Mesendoderm (in vitro differentiated cells): ENCODE results near the gene BIN2. TPM values are rescaled to one million over a fixed set of nuclear protein-coding genes. Genes with fewer than 3 reads are reported as not detected.

Experiments used
- DNase-seq: peaks from one replicate; pipeline ENCODE4 v3.0.0; 2013
- H2AK5ac ChIP-seq: 2 replicates; pipeline ENCODE4 v1.6.1; 2013; ENCODE audit warnings: low read length, inconsistent platforms
- H2BK120ac ChIP-seq: 2 replicates; pipeline ENCODE4 v1.6.1; 2013; ENCODE audit warnings: low read depth, mild to moderate bottlenecking, low read length, moderate library complexity, mixed read lengths
- H2BK15ac ChIP-seq: replicated peaks from 2 replicates; pipeline ENCODE4 v1.6.1; 2013; ENCODE audit warnings: low read depth, mild to moderate bottlenecking, moderate library complexity
- H2BK5ac ChIP-seq: 2 replicates; pipeline ENCODE4 v1.6.1; 2013; ENCODE audit warnings: low read length, inconsistent platforms
- H3K18ac ChIP-seq: 2 replicates; pipeline ENCODE4 v1.6.1; 2013; ENCODE audit warnings: mild to moderate bottlenecking, low read length, mixed read lengths
- H3K23ac ChIP-seq: one replicate; pipeline ENCODE4 v1.6.1; 2013; ENCODE audit warnings: low read length
- H3K27ac ChIP-seq: 2 replicates; pipeline ENCODE4 v1.5.1; 2013; ENCODE audit warnings: low read depth, mild to moderate bottlenecking, inconsistent platforms, low read length, moderate library complexity
- H3K27me3 ChIP-seq: 2 replicates; pipeline ENCODE4 v1.6.1; 2013; ENCODE audit warnings: low read length, control low read depth, mild to moderate bottlenecking, inconsistent platforms; ENCODE audit not compliant: insufficient read depth, poor library complexity
- H3K36me3 ChIP-seq: 2 replicates; pipeline ENCODE4 v1.6.1; 2013; ENCODE audit warnings: low read length, inconsistent platforms; ENCODE audit not compliant: control insufficient read depth, insufficient read depth
- H3K4ac ChIP-seq: one replicate; pipeline ENCODE4 v1.6.1; 2013; ENCODE audit warnings: low read depth, mild to moderate bottlenecking, low read length, moderate library complexity
- H3K4me1 ChIP-seq: 2 replicates; pipeline ENCODE4 v1.6.1; 2013; ENCODE audit warnings: low read depth, low read length, inconsistent platforms; ENCODE audit not compliant: control insufficient read depth
- H3K4me2 ChIP-seq: 2 replicates; pipeline ENCODE4 v1.6.1; 2013; ENCODE audit warnings: low read length
- H3K4me3 ChIP-seq: 2 replicates; pipeline ENCODE4 v1.5.1; 2013; ENCODE audit warnings: mild to moderate bottlenecking, low read length
- H3K56ac ChIP-seq: one replicate; pipeline ENCODE4 v1.6.1; 2013; ENCODE audit warnings: low read length
- H3K79me1 ChIP-seq: 2 replicates; pipeline ENCODE4 v1.6.1; 2013; ENCODE audit warnings: low read length, inconsistent platforms
- H3K79me2 ChIP-seq: 2 replicates; pipeline ENCODE4 v1.6.1; 2013; ENCODE audit warnings: mild to moderate bottlenecking, low read length; ENCODE audit not compliant: control insufficient read depth, insufficient read depth
- H3K9ac ChIP-seq: 2 replicates; pipeline ENCODE4 v1.6.1; 2013; ENCODE audit warnings: low read length, inconsistent platforms
- H4K5ac ChIP-seq: one replicate; pipeline ENCODE4 v1.6.1; 2013; ENCODE audit warnings: low read length
- H4K8ac ChIP-seq: one replicate; pipeline ENCODE4 v1.6.1; 2013; ENCODE audit warnings: low read depth, mild to moderate bottlenecking, control low read depth, low read length, moderate library complexity
- WGBS: extraction: QIAGEN DNeasy Blood & Tissue Kit; methylation state at CpG from one replicate; pipeline ENCODE4 v1.1.7; 2013; ENCODE audit warnings: low lambda C conversion rate, missing lambda C conversion rate; ENCODE audit not compliant: insufficient coverage; ENCODE audit errors: extremely low coverage; 5-methylcytosine and 5-hydroxymethylcytosine counted together
- polyA plus RNA-seq, 2 experiments: library from polyadenylated mRNA; stranded (reverse); fragments of 200-250 nt; gene quantifications; one replicate each; pipeline ENCODE4 v1.2.3, GENCODE V29; 2013

Gene BIN2
- 0.11 TPM for polyA plus RNA-seq (2013, experiment 1 of 2)
- 0.07 TPM for polyA plus RNA-seq (2013, experiment 2 of 2)

GRCh38 chr12:51323966-51324895 lies at the start of gene BIN2:
TSS of gene BIN2 (minus strand) at chr12:51324174. CDS start at chr12:51324102, 72 bp downstream.
- Histone ChIP-seq H2BK5ac (no peak within 1 kb of the TSS), H3K79me1 (no peaks in the 10 kb centered on the region), H3K36me3 (no peaks in the 10 kb centered on the region), H4K8ac (no peak within 1 kb of the TSS), H3K4me3 (no peak within 1 kb of the TSS), H2BK15ac (no peak within 1 kb of the TSS), H3K4me2 (no peak within 1 kb of the TSS), H3K23ac (no peak within 1 kb of the TSS), H3K79me2 (no peaks in the 10 kb centered on the region), H3K9ac (no peak within 1 kb of the TSS), H2BK120ac (no peak within 1 kb of the TSS), H3K4me1 (peaks cover 4% of the 10 kb centered on the region), H3K56ac (no peak within 1 kb of the TSS), H2AK5ac (no peak within 1 kb of the TSS), H3K27ac (no peak within 1 kb of the TSS), H3K27me3 (no peaks in the 10 kb centered on the region), H3K4ac (no peak within 1 kb of the TSS), H4K5ac (no peak within 1 kb of the TSS), H3K18ac (no peak within 1 kb of the TSS)
- DNase-seq, result no peak
- WGBS, result no CpG with 5 or more reads among the region's 60 CpGs

- Histone ChIP-seq H3K4me3 (no peak overlapping the region), H2BK5ac (no peak overlapping the region), H3K18ac (no peak overlapping the region), H3K4me2 (no peak overlapping the region), H2BK15ac (no peak overlapping the region), H3K27me3 (no peaks in the 10 kb centered on the region), H3K36me3 (no peaks in the 10 kb centered on the region), H3K4ac (no peak overlapping the region), H3K79me2 (no peaks in the 10 kb centered on the region), H4K8ac (no peak overlapping the region), H4K5ac (no peak overlapping the region), H2AK5ac (no peak overlapping the region), H3K79me1 (no peaks in the 10 kb centered on the region), H3K4me1 (peaks cover 3% of the 10 kb centered on the region), H2BK120ac (no peak overlapping the region), H3K9ac (no peak overlapping the region), H3K23ac (no peak overlapping the region), H3K56ac (no peak overlapping the region), H3K27ac (no peak overlapping the region)
- DNase-seq, result no peak
- WGBS, result no CpG with 5 or more reads among the region's 3 CpGs
Observed at GRCh38 chr12:51373187-51373586, 49.2 kb upstream of the BIN2 start.

- DNase-seq, result peak; percentile 36
- Histone ChIP-seq H3K23ac (no peak overlapping the region), H3K18ac (peak overlapping the region; percentile 9), H2BK120ac (no peak overlapping the region), H3K4ac (no peak overlapping the region), H3K4me3 (no peak overlapping the region), H3K79me2 (no peaks in the 10 kb centered on the region), H3K4me2 (no peak overlapping the region), H3K27me3 (no peaks in the 10 kb centered on the region), H2BK5ac (no peak overlapping the region), H4K5ac (no peak overlapping the region), H3K79me1 (no peaks in the 10 kb centered on the region), H3K36me3 (no peaks in the 10 kb centered on the region), H3K9ac (no peak overlapping the region), H3K27ac (peak overlapping the region; percentile 50), H2BK15ac (no peak overlapping the region), H2AK5ac (no peak overlapping the region), H3K4me1 (peaks cover 3% of the 10 kb centered on the region), H3K56ac (peak overlapping the region; percentile 49), H4K8ac (no peak overlapping the region)
- no CpG with 5 or more reads among the region's 2 CpGs for WGBS
Observed at GRCh38 chr12:51372021-51372420, 48.0 kb upstream of the BIN2 start.

DNA sequence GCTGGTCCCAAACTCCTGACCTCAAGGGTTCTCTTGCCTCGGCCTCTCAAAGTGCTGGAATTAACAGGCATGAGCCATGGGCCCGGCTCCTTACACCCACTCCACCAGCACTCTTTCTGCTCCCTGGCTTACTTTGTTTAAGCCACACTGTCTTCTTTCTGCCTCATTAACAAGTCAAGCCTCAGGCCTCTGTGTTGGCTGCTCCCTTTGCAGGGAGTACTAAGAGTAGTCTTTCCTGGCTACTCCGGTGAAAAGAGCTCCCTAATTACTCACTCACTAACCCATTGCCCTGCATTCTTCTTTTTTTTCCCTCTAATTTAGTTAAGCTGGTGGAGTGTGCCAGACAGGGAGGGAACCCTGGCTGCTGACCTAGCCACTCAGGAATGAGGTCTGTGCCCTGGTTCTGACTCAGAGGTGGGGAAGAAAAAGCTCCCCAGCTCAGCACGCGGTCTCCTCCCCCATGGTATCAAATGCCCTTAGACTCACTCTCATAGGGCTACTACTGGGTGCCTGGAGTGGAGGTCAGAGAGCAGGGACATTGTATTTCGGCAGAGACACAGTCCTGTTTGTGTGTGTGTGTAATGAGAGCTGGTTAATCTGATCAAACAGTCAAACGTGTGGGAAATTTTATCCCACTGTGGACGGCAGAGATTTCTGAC lies 47.5 kb upstream of the BIN2 start:
- peak overlapping the region; percentile 49 for H3K56ac ChIP-seq
- DNase-seq, result peak; percentile 99
- no peak overlapping the region for H4K5ac ChIP-seq
- no peak overlapping the region for H3K23ac ChIP-seq
- H3K79me1 ChIP-seq, result no peaks in the 10 kb centered on the region
- peak overlapping the region; percentile 62 for H3K27ac ChIP-seq
- no peak overlapping the region for H2BK120ac ChIP-seq
- H2BK5ac ChIP-seq, result peak overlapping the region; percentile 5
- H3K4me1 ChIP-seq, result peaks cover 3% of the 10 kb centered on the region
- no peaks in the 10 kb centered on the region for H3K36me3 ChIP-seq
- H3K4me3 ChIP-seq, result no peak overlapping the region
- H3K79me2 ChIP-seq, result no peaks in the 10 kb centered on the region
- H3K4ac ChIP-seq, result no peak overlapping the region
- no CpG with 5 or more reads among the region's 8 CpGs for WGBS
- H3K27me3 ChIP-seq, result no peaks in the 10 kb centered on the region
- H3K4me2 ChIP-seq, result no peak overlapping the region
- no peak overlapping the region for H2BK15ac ChIP-seq
- no peak overlapping the region for H2AK5ac ChIP-seq
- H3K9ac ChIP-seq, result peak overlapping the region; percentile 2
- H3K18ac ChIP-seq, result peak overlapping the region; percentile 9
- no peak overlapping the region for H4K8ac ChIP-seq

DNA sequence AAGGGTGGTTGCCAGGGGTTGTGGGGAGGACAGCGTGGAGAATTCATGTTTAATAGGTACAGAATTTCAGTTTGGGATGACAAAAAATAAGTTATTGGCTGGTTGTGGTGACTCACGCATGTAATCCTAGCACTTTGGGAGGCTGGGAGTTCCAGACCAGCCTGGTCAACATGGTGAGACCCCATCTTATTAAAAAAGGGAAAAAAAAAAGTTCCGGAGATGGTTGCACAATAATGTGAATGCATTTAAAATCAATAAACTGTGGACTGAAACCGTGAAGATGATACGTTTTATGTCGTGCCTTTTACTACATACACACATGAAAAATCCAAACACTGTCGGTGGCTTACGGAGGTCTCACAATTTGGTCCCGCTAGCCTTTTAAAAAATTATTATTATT lies 46.7 kb upstream of the BIN2 start:
- Histone ChIP-seq H3K79me2 (no peaks in the 10 kb centered on the region), H4K5ac (no peak overlapping the region), H3K4ac (no peak overlapping the region), H2BK120ac (no peak overlapping the region), H4K8ac (no peak overlapping the region), H3K79me1 (no peaks in the 10 kb centered on the region), H3K27me3 (no peaks in the 10 kb centered on the region), H3K18ac (peak overlapping the region; percentile 47), H3K9ac (no peak overlapping the region), H3K4me1 (peaks cover 3% of the 10 kb centered on the region), H3K23ac (no peak overlapping the region), H3K27ac (peak overlapping the region; percentile 38), H3K36me3 (no peaks in the 10 kb centered on the region), H3K4me2 (no peak overlapping the region), H2AK5ac (no peak overlapping the region), H3K4me3 (no peak overlapping the region), H3K56ac (no peak overlapping the region), H2BK15ac (no peak overlapping the region), H2BK5ac (no peak overlapping the region)
- no CpG with 5 or more reads among the region's 9 CpGs for WGBS
- DNase-seq, result no peak
